MM.1S (cell line): ENCODE data around the gene KRT73.
"Not testable (repeated sequence)": the region's sequence is repeated elsewhere in the genome, so short reads cannot be mapped to it uniquely, and the experiment has no call there.

Source experiments
- DNase-seq: peaks from one replicate; pipeline ENCODE4 v3.0.0-alpha.2; 2015
- H2AFZ ChIP-seq: fragments of 300-600 bp; sonication (generic); 2 replicates; pipeline ENCODE4 v1.6.0; 2016; ENCODE audit warnings: antibody characterized with exemption, low read length
- H3F3A ChIP-seq: fragments of 300-600 bp; sonication (generic); 2 replicates; pipeline ENCODE4 v1.6.1; 2016; ENCODE audit warnings: mild to moderate bottlenecking, antibody characterized with exemption, low read length, moderate library complexity, mixed read lengths; ENCODE audit not compliant: insufficient read depth
- H3K27ac ChIP-seq: fragments of 300-600 bp; sonication (generic); 2 replicates; pipeline ENCODE4 v1.5.1; 2016; ENCODE audit warnings: mild to moderate bottlenecking, low read length
- H3K27me3 ChIP-seq: fragments of 300-600 bp; sonication (generic); replicated peaks from 2 replicates; pipeline ENCODE4 v1.6.0; 2016; ENCODE audit warnings: low read length; ENCODE audit not compliant: insufficient read depth
- H3K36me3 ChIP-seq: fragments of 300-600 bp; sonication (generic); replicated peaks from 2 replicates; pipeline ENCODE4 v1.6.1; 2016; ENCODE audit warnings: mild to moderate bottlenecking, low read length, mixed read lengths; ENCODE audit not compliant: insufficient read depth
- H3K4me1 ChIP-seq: fragments of 300-600 bp; sonication (generic); 2 replicates; pipeline ENCODE4 v1.6.1; 2016; ENCODE audit warnings: low read length, mixed read lengths
- H3K4me2 ChIP-seq: fragments of 300-600 bp; sonication (generic); 2 replicates; pipeline ENCODE4 v1.6.0; 2016; ENCODE audit warnings: low read depth, low read length
- H3K4me3 ChIP-seq: fragments of 300-600 bp; sonication (generic); 2 replicates; pipeline ENCODE4 v1.5.1; 2016; ENCODE audit warnings: low read length, mixed read lengths
- H3K79me2 ChIP-seq: fragments of 300-600 bp; sonication (generic); 2 replicates; pipeline ENCODE4 v1.6.1; 2016; ENCODE audit warnings: mixed run types, low read length, mixed read lengths
- H3K9ac ChIP-seq: fragments of 300-600 bp; sonication (generic); 2 replicates; pipeline ENCODE4 v1.6.1; 2016; ENCODE audit warnings: low read length, mixed read lengths
- H3K9me2 ChIP-seq: fragments of 300-600 bp; sonication (generic); replicated peaks from 2 replicates; pipeline ENCODE4 v1.6.1; 2016; ENCODE audit warnings: mild to moderate bottlenecking, low read length, mixed read lengths; ENCODE audit not compliant: insufficient read depth
- H3K9me3 ChIP-seq: fragments of 300-600 bp; sonication (generic); replicated peaks from 2 replicates; pipeline ENCODE4 v1.6.1; 2016; ENCODE audit warnings: mild to moderate bottlenecking, low read length, mixed read lengths; ENCODE audit not compliant: insufficient read depth
- H4K20me1 ChIP-seq: fragments of 300-600 bp; sonication (generic); 2 replicates; pipeline ENCODE4 v1.6.1; 2016; ENCODE audit warnings: mild to moderate bottlenecking, low read length, moderate library complexity, mixed read lengths; ENCODE audit not compliant: insufficient read depth
- CTCF ChIP-seq: fragments of 300-600 bp; sonication (generic); IDR thresholded peaks from 2 replicates; pipeline ENCODE4 v1.5.1; 2016; ENCODE audit warnings: antibody characterized with exemption, low read length, mixed read lengths
- EZH2 ChIP-seq: fragments of 300-600 bp; sonication (generic); optimal IDR thresholded peaks from 2 replicates; pipeline ENCODE3; 2017; ENCODE audit warnings: low read depth, mild to moderate bottlenecking, antibody characterized with exemption, low read length, mixed read lengths
- EZH2phosphoT487 ChIP-seq: fragments of 300-600 bp; sonication (generic); IDR thresholded peaks from 2 replicates; pipeline ENCODE4 v1.6.1; 2018; ENCODE audit warnings: antibody characterized with exemption, low read length

Gene KRT73

DNA sequence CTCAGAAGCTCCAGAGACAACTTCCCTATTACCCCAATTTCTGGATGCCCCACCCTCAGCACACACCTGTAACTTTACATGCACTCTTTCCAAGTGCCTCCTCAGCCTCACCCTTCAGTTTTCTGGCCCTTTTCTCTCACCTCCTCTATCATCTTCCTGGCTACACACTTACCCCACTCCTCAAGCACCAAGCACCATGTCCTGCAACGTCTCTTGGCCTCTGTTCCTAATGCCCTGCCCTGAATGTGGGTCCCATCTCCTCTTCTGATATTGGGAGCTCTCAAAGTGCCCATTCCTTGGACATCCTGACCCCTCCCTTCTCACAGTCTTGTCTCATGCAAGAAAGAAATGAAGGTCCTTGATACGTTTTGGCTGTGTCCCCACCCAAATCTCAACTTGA is 18.3 kb downstream of the KRT73 start:
- TF ChIP-seq CTCF (no peak), EZH2 (no peak), EZH2phosphoT487 (no peak)
- no peaks in the 10 kb centered on the region for H3K4me1 ChIP-seq
- peaks cover 58% of the 10 kb centered on the region for H3K27me3 ChIP-seq
- H3K36me3 ChIP-seq: no peaks in the 10 kb centered on the region
- H3K27ac ChIP-seq: no peak overlapping the region
- H3K4me3 ChIP-seq: no peak overlapping the region
- H3K79me2 ChIP-seq: no peaks in the 10 kb centered on the region
- no peak overlapping the region for H3K4me2 ChIP-seq
- no peak overlapping the region for H2AFZ ChIP-seq
- H3F3A ChIP-seq: no peaks in the 10 kb centered on the region
- H3K9me2 ChIP-seq: no peaks in the 10 kb centered on the region
- no peak for DNase-seq
- H3K9me3 ChIP-seq: no peaks in the 10 kb centered on the region
- no peaks in the 10 kb centered on the region for H4K20me1 ChIP-seq
- no peak overlapping the region for H3K9ac ChIP-seq

GRCh38 chr12:52598966-52599365 is 19.4 kb downstream of the KRT73 start:
- Histone ChIP-seq H3F3A (no peaks in the 10 kb centered on the region), H3K9me3 (no peaks in the 10 kb centered on the region), H3K27me3 (peaks cover 58% of the 10 kb centered on the region), H3K4me2 (no peak overlapping the region), H3K79me2 (no peaks in the 10 kb centered on the region), H3K27ac (no peak overlapping the region), H3K9me2 (no peaks in the 10 kb centered on the region), H3K4me3 (no peak overlapping the region), H2AFZ (no peak overlapping the region), H3K36me3 (no peaks in the 10 kb centered on the region), H3K9ac (no peak overlapping the region), H3K4me1 (no peaks in the 10 kb centered on the region), H4K20me1 (no peaks in the 10 kb centered on the region)
- DNase-seq: no peak
- TF ChIP-seq CTCF (no peak), EZH2 (no peak)

DNA sequence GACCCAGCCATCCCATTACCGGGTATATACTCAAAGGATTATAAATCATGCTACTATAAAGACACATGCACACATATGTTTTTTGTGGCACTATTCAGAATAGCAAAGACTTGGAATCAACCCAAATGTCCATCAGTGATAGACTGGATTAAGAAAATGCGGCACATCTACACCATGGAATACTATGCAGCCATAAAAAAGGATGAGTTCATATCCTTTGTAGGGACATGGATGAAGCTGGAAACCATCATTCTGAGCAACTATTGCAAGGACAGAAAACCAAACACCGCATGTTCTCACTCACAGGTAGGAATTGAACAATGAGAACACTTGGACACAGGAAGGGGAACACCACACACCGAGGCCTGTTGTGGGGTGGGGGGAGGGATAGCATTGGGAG is 24.1 kb downstream of the KRT73 start:
- not testable (repeated sequence) for H3F3A ChIP-seq, H3K9ac ChIP-seq, H3K4me1 ChIP-seq, H2AFZ ChIP-seq, H3K9me3 ChIP-seq, H3K9me2 ChIP-seq, H3K4me3 ChIP-seq, DNase-seq, H3K79me2 ChIP-seq, H3K4me2 ChIP-seq, H3K27ac ChIP-seq, H3K36me3 ChIP-seq, H4K20me1 ChIP-seq
- peaks cover 39% of the 10 kb centered on the region for H3K27me3 ChIP-seq

DNA sequence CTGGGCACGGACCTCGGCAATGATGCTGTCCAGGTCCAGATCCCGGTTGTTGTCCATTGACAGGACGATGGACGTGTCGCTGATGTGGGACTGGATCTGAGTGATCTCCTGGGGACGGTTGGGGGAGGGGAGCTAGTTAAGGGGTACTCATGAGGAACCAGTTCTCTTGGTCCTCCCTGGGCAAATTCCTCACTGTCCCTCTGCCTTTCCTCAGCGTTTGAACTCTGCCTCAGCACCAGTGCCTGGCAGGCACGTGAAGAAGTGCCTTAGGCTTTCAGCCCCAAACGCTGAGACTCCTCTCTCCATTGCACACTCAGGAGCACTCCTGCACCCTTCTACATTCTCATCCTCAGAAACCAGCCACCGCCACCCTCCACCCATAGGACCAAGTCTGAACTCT is 26.8 kb downstream of the KRT73 start:
- Histone ChIP-seq H3F3A (no peaks in the 10 kb centered on the region), H3K4me3 (no peak overlapping the region), H3K4me1 (no peaks in the 10 kb centered on the region), H3K27ac (no peak overlapping the region), H3K36me3 (no peaks in the 10 kb centered on the region), H2AFZ (no peak overlapping the region), H3K79me2 (no peaks in the 10 kb centered on the region), H3K9me2 (no peaks in the 10 kb centered on the region), H4K20me1 (no peaks in the 10 kb centered on the region), H3K27me3 (peaks cover 31% of the 10 kb centered on the region), H3K9me3 (no peaks in the 10 kb centered on the region), H3K9ac (no peak overlapping the region), H3K4me2 (no peak overlapping the region)
- no peak for DNase-seq
- TF ChIP-seq EZH2: no peak
- no peak for TF ChIP-seq CTCF
- no peak for TF ChIP-seq EZH2phosphoT487
